ENCODE measurements around the gene GPC5.

DNA sequence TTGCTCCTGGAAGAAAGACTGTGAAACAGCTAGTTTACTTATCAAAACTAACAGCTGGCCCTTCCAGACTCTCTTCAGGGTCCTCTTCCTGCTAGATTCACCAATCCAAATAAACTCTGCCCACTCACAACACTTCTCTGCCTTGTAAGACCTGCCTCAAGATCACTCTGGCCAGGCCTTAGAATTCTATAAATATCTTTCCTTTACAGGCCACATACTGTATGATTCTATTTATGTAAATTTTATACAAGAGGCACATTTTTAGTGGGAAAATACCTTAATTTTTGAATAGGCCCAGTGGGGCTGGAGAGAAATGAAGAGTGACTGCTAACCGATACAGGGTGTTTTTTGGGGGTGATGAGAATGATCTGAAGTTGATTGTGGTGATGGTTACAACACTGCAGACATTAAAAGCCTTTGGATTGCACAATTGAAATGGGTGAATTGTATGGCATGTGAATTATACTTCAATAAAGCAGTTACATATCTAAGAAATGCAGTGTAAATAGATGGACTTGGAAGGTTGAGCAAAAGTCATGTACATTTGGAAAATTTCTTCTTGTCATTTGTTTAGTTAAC, 141.8 kb downstream of the GPC5 start:
- TF ChIP-seq, protein P1, sequence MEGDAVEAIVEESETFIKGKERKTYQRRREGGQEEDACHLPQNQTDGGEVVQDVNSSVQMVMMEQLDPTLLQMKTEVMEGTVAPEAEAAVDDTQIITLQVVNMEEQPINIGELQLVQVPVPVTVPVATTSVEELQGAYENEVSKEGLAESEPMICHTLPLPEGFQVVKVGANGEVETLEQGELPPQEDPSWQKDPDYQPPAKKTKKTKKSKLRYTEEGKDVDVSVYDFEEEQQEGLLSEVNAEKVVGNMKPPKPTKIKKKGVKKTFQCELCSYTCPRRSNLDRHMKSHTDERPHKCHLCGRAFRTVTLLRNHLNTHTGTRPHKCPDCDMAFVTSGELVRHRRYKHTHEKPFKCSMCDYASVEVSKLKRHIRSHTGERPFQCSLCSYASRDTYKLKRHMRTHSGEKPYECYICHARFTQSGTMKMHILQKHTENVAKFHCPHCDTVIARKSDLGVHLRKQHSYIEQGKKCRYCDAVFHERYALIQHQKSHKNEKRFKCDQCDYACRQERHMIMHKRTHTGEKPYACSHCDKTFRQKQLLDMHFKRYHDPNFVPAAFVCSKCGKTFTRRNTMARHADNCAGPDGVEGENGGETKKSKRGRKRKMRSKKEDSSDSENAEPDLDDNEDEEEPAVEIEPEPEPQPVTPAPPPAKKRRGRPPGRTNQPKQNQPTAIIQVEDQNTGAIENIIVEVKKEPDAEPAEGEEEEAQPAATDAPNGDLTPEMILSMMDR (tag by site-specific recombination; IDR thresholded peaks at IDR 0.05): no peak
- TF ChIP-seq ZNF776 (tag by site-specific recombination; IDR thresholded peaks at IDR 0.05; ENCODE audit: borderline replicate concordance): no peak
- TF ChIP-seq, protein P2, sequence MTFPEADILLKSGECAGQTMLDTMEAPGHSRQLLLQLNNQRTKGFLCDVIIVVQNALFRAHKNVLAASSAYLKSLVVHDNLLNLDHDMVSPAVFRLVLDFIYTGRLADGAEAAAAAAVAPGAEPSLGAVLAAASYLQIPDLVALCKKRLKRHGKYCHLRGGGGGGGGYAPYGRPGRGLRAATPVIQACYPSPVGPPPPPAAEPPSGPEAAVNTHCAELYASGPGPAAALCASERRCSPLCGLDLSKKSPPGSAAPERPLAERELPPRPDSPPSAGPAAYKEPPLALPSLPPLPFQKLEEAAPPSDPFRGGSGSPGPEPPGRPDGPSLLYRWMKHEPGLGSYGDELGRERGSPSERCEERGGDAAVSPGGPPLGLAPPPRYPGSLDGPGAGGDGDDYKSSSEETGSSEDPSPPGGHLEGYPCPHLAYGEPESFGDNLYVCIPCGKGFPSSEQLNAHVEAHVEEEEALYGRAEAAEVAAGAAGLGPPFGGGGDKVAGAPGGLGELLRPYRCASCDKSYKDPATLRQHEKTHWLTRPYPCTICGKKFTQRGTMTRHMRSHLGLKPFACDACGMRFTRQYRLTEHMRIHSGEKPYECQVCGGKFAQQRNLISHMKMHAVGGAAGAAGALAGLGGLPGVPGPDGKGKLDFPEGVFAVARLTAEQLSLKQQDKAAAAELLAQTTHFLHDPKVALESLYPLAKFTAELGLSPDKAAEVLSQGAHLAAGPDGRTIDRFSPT (tag by site-specific recombination; IDR thresholded peaks at IDR 0.05): no peak
- no peak for TF ChIP-seq PRDM1 (tag by site-specific recombination; IDR thresholded peaks at IDR 0.05)
- no peak for TF ChIP-seq ZNF133 (tag by site-specific recombination; IDR thresholded peaks at IDR 0.05)
- TF ChIP-seq, protein P3, sequence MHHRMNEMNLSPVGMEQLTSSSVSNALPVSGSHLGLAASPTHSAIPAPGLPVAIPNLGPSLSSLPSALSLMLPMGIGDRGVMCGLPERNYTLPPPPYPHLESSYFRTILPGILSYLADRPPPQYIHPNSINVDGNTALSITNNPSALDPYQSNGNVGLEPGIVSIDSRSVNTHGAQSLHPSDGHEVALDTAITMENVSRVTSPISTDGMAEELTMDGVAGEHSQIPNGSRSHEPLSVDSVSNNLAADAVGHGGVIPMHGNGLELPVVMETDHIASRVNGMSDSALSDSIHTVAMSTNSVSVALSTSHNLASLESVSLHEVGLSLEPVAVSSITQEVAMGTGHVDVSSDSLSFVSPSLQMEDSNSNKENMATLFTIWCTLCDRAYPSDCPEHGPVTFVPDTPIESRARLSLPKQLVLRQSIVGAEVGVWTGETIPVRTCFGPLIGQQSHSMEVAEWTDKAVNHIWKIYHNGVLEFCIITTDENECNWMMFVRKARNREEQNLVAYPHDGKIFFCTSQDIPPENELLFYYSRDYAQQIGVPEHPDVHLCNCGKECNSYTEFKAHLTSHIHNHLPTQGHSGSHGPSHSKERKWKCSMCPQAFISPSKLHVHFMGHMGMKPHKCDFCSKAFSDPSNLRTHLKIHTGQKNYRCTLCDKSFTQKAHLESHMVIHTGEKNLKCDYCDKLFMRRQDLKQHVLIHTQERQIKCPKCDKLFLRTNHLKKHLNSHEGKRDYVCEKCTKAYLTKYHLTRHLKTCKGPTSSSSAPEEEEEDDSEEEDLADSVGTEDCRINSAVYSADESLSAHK (tag by site-specific recombination; IDR thresholded peaks at IDR 0.05): no peak
- no peak for TF ChIP-seq GLI2 (tag by site-specific recombination; IDR thresholded peaks at IDR 0.05; ENCODE audit: borderline replicate concordance, low read depth)
- TF ChIP-seq, protein P4, sequence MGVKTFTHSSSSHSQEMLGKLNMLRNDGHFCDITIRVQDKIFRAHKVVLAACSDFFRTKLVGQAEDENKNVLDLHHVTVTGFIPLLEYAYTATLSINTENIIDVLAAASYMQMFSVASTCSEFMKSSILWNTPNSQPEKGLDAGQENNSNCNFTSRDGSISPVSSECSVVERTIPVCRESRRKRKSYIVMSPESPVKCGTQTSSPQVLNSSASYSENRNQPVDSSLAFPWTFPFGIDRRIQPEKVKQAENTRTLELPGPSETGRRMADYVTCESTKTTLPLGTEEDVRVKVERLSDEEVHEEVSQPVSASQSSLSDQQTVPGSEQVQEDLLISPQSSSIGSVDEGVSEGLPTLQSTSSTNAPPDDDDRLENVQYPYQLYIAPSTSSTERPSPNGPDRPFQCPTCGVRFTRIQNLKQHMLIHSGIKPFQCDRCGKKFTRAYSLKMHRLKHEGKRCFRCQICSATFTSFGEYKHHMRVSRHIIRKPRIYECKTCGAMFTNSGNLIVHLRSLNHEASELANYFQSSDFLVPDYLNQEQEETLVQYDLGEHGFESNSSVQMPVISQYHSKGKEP (tag by site-specific recombination; IDR thresholded peaks at IDR 0.05): no peak
- no peak for TF ChIP-seq SP2 (tag by site-specific recombination; IDR thresholded peaks at IDR 0.05)
- TF ChIP-seq, protein P5, sequence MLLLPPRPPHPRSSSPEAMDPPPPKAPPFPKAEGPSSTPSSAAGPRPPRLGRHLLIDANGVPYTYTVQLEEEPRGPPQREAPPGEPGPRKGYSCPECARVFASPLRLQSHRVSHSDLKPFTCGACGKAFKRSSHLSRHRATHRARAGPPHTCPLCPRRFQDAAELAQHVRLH (tag by site-specific recombination; IDR thresholded peaks at IDR 0.05): no peak
- TF ChIP-seq, protein P6, sequence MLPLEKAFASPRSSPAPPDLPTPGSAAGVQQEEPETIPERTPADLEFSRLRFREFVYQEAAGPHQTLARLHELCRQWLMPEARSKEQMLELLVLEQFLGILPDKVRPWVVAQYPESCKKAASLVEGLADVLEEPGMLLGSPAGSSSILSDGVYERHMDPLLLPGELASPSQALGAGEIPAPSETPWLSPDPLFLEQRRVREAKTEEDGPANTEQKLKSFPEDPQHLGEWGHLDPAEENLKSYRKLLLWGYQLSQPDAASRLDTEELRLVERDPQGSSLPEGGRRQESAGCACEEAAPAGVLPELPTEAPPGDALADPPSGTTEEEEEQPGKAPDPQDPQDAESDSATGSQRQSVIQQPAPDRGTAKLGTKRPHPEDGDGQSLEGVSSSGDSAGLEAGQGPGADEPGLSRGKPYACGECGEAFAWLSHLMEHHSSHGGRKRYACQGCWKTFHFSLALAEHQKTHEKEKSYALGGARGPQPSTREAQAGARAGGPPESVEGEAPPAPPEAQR (tag by site-specific recombination; IDR thresholded peaks at IDR 0.05): no peak
- no peak for TF ChIP-seq MEIS1 (CRISPR knock-in tag; IDR thresholded peaks at IDR 0.05; ENCODE audit: borderline replicate concordance)
- TF ChIP-seq ZNF121 (tag by site-specific recombination; IDR thresholded peaks at IDR 0.05): no peak

Measured in HEK293 (cell line).